CD4-positive, alpha-beta T cell treated with Interleukin-17A for 4 hours (primary cell): ENCODE measurements around the gene ABLIM1.

ENCODE experiments used
- DNase-seq: peaks from one replicate; pipeline ENCODE4 v3.0.0-alpha.2; 2020; ENCODE audit warnings: mixed read lengths

The ABLIM1 gene

DNA sequence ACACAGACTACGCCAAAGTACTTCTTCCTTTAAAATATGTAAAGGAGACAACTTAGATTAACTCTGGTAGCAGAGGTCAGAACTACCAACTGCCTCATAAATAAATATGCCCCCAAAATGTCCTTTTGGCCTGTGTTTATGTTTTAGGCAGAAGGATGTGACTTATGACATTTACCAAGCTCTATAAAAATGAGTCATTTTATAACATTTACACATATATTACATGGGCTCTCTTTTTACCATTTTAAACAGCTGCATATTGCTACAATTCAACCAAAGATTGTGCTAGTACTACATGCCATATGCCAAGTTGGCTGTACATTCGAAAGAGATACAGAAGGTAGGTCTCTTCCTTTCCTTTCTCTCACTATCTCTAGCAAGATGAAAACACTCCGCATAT lies 12.4 kb downstream of the ABLIM1 start:
- no peak for DNase-seq

DNA sequence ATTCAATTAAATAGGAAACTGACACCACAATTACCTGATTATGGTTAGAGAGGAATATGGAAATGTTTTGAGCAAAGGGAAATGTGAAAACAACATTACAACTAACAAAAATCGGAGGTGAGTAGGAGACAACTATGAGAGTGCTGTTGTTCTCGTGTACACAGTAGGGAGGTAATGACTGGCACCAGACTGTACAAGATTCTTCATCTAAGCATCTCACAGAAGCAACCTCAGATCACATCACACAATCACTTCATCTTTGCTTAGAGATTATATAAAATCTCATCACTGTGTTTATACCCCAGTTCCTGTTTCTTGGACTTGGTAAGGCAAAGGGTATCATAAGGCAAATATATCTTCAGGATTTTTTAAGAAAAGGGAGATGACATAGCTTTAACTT lies 14.9 kb downstream of the ABLIM1 start:
- DNase-seq = no peak

DNA sequence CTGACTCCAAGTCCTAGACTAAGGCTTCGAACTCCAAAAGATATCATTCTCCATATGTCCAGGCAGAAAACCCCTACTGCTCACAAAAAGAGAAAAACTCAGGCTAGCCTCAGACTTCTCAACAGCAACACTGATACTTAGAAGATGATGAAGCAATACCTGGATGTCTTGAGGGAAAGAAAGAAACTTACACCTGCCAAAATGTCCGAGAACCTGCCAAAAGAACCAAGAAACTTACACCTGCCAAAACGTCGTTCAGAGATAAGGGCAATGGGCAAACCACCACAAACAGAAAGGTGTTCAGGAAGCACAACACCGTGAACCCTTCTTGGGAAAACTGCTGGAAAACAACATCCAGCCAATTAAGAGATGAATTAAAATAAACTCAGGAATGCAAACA lies 15.3 kb downstream of the ABLIM1 start:
- no peak for DNase-seq

DNA sequence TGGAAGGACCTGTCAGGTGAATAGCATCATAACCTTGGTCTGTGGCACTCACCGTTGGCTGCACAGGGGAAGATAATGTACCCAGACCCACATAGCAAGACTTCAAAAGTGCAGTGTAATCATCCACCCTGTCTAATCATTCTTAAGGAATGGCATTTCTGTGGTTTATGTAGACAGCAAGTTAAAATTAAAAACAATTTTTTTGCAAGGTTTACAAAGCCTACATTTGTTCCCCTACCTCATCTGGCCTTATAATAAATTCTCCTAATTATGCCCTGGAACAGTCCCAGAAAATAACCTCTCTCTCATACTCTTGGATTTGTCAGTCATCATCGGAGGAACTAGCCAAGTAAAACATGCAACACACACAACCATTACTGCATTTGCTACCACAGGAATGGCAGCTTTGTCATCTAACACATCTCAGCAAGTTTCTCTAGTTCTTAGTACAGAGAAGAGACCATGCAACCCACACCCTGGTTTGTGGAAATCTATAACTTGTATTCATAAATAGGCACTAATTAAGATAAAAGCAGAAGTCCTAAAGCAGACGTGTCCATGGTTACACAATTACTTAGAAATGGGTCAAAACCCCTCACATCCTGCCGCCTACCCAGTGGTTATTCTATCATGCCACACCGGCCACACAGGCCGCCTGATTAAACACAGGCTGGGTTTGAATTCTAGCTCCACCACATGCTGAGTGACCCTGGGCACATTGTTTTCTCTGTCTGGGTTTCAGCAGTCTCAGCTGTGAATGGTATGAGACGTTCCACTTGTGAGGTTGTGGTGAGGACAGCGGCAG lies 19.1 kb downstream of the ABLIM1 start:
- DNase-seq = no peak

DNA sequence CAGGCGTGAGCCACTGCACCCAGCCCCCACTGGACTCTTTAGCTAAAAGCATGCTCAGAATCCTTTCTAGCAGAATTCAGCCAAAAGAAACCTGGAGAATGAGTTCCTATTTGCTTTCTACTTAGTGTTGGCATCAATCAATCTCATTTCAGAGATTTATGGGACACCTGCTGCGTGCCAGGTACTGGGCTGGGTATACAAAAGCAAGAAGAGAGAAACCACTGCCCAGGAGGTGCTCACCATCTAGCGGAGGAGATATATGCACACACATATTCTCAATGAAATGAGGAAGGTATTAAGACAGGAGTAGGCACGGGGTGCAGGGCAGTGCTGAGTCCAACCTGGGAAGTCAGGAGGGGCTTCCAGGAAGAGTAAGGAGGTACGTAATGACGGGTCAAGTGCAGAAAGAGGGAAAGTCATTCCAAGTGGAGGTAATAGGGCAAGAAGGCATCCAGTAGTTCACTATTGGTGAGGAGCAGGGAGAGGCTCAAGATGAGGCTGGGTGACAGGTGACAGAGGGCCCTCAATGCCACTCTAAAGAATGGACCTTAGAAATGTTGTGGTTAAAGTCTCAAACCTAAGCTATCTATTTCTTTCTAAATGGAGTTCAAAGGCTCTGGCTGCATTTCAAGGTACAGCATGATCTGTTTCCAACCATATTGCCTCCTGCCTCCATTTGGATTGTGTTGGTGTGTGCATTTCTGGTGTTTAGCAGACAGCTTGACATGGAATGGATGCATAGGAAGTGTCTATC lies 22.1 kb downstream of the ABLIM1 start:
- no peak for DNase-seq

DNA sequence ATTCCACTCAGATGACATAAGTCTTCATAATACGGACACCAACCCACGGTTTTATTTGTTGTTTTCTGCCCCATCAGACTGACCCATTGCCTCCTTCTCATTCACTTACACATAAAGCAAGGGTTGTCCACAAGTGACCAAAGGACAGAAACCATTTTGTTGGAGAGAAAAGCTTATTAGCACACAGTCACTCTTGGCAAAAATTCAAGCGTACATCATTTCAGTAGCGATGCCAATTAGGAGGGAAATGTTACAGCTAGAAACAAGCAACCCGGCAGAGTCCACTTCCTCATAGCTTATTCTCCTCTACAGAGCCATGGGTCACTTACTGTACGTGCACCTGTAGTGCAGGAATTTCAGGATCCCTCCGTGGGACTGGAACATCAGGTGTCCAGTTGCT lies 23.0 kb downstream of the ABLIM1 start:
- DNase-seq = no peak

DNA sequence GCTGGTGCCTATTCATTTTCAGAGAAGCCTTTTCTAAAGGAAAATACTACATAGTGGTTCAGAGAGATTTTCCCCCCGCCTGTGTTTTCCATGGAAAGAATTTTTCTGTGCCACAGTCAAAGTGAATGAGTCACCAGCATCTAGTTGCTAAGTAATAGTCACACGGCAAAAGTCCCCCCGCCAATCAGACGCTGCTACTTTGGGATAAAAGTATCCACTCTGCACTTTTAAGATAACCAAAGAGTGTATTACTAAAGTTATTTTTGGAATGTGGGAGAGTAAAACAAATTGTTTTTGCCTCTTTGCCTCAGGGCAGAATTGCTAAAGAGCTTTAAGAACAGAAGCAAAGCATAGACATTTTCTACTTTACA lies 23.5 kb downstream of the ABLIM1 start:
- no peak for DNase-seq

DNA sequence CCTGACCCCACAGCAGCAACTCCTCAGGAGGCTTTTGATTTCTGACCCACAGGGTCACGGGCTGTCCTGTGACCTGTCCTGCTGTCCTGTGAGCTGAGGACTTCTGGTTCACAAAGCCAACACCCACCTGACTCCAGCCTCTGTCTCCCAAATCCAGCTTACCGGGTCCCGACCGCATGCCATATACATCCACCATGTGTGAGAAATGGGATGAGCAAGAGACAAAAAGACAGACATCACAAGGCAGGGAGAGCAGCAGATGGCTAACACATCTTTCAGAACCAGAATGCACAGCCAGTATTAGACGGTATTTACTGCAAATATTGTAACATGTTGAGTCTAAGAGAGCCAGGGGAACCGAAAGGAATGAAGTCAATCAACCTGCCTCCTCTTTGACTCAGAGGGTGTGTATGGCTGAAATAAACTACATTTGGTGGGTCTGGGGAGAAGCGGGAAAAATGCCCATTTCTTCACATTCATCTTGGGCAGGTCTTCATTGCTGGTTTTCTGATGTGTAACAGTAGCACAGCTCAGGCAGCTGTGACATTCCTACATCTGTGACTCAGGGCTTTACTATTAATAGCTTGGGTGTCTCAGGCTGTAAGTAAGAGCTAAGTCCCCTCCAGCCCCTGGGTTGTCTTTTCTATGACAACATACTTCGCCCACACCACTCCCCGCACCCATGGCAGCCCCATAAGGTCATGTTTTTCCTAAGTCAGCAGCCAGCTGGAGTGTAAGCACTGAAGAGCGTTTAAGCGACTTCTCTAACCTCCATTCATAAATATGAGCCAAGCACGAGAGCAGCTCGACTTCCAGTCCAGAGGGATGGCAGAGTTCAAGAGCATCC lies 25.0 kb downstream of the ABLIM1 start:
- no peak for DNase-seq

DNA sequence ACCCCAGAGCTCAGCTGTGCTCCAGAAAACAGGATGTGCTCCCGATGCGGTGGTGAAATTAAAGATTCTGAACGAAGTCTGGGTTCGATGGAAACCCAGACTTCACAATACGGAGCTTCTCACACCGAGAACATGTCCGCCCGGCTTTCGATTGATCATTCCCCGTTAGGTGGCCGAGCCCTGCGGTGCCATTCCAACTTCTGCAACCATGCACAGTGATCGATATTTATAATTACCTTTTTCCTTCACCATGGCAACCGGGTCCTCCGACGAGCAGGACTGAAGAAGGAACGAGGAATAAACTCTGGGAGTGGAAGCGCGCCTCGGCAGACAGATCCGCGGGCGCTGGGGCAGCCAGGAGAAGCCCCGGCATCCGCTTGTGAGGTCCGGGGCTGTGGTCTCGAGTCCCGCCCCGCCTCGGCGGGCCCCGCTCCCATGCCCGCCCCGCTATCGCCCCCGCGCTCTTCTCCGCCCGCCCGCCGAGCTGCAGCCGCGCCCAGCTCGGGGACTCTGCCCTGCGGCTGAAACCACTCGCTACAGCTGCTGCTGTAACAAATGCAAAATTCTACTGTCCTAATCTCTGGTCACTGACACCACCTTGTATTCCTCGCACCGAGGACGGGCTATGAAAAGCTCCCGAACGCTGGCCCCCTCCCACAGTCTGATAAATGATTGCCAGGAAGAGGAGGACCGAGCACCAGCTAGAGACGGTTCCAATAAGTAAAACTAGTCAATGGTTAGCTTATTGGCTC lies 26.2 kb downstream of the ABLIM1 start:
- peak; percentile 42 for DNase-seq

DNA sequence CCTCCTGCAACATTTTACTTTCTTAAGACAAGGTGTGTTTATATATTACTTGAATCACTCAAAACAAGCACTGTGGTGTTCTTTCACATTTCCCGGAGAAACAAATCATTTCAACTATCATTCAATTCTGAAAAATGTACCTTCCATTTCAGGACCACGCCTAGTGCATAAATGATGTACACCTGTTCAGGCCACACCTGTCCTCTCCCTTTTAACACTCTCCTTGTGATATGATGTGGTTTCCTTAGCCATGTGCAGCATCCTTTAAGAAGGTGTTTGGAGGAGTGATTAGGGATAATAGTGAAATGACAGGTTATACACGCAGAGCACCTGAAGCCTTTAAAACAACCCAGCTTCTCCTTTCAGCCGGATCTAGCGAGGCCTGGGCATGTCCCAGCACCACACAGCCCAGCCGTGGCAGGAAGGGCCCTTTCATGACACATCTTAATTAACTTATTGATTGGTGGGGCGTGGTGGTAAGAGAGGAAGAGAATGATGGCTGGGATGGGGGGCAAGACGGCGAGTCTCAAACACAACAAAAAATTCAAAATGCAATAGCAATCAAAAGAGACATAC lies 26.9 kb downstream of the ABLIM1 start:
- DNase-seq = no peak

DNA sequence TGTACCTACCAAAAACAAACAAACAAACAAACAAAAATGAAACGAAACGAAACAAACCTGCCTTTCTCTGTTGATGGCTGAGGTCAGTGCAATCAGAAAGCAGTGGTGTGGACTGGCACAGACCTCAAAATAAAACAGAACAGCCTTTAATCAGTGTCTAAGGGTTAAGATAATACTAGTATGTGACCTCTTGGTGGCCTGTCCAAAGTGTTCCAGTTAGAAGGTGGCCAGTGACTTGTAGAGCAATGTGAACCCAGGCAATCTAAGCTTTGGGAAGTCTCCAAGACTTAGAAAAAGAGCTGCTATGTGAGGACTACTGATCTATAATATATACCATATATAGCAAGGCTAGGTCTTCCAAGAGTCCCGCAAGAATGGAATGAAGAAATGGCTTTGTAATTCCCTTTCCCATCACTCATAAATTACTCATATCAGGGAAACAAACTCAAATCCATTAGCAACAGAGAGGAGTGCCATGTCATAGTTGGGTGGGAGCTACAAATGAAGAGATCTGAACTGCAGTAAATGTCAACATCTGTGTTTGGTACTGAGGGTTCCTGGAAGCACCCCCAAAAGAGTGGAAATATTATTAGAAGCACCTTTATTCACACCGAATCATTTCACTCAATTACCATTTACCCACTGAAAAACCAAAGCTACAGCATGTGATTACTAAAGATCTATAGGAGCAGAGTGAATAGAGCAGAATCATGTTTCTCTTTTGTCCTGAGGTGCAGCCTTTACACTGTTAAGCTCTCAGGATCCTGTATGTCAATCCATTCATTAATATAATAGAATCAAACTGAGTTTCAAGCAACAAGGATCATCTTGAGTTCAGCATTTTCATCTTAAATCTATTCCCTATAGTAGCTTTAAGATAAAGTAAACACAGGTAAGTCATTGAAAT lies 28.0 kb downstream of the ABLIM1 start:
- no peak for DNase-seq

DNA sequence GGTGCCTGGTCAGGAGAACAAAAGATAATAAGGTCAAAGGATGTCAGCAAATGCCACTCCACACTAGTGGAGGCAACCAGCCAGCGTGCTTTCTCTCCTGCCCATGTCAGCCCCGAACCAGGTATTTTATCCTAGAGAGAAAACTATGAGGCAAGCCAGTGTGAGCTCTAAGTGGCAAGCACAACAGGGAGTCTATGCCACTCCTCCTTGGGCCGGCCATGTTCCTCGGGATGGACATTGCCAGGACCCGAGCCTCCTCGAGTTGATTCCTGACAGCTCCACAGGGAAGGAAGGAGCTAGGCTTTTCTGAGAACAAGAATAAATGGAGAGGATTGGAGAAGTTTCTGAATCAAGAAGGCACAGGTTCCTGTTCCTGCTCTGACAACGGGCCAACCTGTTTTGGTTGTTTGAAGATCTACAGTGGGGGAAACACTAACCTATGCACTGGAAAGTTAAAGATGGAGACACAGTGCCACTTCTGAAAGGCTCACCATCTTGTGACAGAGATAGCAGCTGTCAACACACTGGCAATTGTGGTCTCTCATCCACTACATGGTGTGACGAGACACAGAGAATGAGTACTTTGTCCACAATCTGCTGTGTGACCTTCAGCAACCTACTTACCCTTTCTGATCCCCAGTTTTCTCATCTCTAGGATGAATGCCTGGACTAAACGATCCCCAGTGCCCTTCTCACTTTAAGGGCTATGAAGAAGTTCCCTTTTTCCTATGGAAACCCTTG lies 28.8 kb downstream of the ABLIM1 start:
- no peak for DNase-seq

DNA sequence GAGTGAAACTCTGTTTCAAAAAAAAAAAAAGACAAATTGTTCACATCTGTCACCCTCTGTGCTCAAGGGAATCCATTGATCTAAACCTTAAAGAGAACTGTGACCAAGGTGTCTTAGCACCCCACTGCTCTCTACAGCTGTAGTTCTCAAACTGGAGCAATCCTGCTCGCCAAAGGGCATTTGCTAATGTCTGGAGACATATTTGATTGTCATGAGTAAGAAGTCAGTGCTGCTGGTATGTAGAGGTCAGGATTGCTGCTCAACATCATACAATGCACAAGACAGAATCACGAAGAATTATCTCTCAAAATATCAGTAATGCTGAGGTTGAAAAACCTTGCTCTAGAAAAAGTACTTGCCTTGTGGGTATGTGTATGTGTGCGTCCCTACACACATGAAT lies 30.0 kb downstream of the ABLIM1 start:
- no peak for DNase-seq

DNA sequence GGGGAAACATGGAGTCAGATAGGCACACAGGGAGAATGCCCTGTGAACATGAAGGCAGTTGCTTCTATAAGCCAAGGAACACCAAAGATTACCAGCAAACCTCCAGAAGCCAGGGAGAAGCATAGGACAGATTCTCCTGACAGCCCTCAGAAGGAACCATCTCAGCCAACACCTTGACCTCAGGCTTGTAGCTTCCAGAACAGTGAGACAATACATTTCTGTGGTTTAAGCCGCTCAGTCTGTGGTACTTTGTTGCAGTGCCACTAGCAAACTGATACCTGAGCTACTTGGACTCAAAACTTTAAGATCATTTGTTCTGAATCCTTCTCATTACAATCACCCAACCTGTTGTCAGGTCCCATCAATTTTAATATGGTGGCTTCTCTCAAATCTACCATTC lies 31.2 kb downstream of the ABLIM1 start:
- DNase-seq = no peak

DNA sequence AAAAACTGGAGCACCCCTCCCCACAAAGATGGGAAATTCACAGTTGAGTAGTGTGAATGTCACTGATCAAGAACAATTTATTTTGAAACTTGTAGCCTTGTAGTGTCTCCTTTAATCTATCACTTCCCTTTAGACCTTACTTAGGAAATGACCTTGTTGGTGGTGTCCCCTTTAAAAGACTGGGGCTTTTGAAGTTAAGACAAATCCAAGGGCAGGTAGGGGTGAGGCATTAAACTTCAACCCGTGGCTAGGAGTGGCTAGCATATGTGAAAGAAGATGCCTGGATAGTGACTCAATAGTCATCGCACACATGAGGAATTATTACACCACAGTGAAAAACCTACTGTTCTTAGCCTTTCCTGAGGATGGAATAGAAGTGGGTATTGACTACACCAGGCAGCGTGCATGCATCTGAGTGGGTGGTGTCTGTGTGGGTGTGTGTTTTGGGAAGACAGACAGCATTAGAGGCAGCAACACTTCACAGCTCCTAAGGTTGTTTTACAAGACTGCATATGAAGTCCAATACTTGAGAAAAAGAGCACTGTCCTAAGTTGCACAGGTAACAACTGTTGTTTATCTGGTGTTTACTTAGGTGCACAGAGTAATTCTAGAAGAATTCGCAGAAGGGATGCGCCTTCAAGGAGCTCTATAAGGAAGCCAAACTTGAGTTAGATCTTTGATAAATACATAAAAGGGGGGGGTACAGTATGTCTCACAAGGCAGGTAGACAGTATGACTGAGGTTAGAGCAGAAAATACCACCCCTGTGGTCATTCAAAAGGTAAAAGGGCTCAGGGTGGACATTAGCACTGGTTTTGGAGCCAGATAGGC lies 32.9 kb downstream of the ABLIM1 start:
- no peak for DNase-seq

DNA sequence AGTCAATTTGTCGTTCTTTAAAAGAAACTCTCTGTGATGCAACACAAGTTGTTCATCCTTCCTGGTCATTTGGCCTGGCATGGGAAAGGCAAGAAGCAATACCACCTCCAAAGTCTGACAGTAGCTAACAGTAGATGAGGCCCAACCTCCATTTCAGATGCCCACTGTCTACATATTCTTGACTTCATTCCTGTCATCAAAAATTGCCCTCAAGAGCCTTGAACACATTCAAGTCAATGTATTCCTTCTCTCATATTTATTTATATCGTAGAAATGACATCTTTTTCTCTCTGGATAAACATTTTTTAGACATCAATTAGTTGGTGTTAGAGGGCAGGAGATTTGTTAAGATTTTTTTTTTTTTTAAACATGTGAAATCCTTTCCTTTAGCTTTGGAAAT lies 33.7 kb downstream of the ABLIM1 start:
- no peak for DNase-seq

DNA sequence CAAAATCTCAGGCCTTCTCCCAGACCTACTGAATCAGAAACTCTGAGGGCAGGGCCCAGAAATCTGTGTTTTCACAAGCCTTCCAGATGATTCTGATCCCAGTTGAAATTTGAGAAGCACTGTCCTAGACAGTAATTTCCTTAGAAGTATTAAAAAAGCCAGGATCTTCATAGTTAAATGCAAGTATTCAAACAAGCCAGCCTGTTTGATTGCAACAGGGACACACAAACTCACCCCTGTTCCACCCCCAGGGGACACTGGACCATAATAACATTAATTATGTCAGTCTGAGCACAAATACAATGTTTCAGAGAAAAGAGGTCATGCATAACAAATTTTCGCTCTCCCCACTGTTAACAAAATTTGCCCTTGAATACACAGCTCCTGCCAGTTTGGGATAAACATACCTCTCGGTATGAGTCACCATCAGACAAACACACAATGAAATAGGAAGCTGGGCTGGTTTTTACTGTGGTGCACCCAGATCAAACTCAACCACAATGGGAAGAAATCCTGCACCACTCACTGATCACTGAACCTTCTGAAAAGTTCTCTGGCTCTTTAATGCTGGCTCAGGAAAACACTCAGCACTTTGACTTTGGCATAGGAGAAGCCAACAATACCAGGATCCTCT lies 34.3 kb downstream of the ABLIM1 start:
- no peak for DNase-seq

DNA sequence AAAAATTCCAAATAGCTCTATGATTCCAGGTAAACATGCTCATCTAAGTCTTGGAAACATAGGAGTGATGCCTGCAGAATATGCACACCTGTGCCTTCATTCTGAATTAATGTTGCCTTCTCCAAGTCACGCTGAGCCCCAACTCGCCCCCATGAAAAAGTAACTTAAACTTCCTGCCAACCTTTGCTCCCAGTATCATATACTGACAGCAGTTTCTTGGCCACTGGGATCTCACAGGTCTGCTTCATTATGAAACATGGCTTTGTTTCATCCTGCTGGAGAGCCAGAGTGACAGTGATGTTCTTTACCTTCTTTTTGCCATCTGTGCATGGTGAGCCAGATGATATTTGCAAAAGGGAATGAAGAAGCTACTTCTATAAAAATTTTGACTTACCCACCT lies 34.9 kb downstream of the ABLIM1 start:
- DNase-seq = no peak

DNA sequence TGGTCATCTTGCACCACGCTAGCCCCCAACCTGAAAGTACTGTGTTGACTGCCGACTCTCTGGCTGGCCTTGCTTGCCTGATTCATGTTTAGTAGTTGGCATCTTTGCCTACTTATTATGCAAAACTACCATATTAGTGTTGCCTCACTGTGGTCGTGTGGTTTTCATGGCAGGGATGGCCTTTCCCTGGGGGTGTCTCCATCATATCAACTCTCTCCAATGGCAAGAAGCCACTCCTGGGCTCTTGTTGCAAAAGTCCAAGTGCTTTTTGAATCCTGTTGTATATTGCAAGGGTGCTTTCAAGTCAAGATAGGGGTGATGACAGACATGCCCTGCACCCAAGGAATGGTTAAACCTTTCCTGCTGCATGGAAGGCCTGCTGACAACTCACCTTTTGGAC lies 39.4 kb downstream of the ABLIM1 start:
- no peak for DNase-seq
